OCI-LY1 (cell line): ENCODE measurements around the gene CLDN4.

Experiments used
- CTCF ChIP-seq: fragments of 200-600 bp; sonication (generic), shearing (Covaris generic); IDR thresholded peaks from 2 replicates; pipeline ENCODE4 v1.5.1; 2017; ENCODE audit warnings: mild to moderate bottlenecking, antibody characterized with exemption, low read length, moderate library complexity, mixed read lengths
- EZH2 ChIP-seq: fragments of 200-600 bp; sonication (generic), shearing (Covaris generic); IDR thresholded peaks from 2 replicates; pipeline ENCODE4 v1.8.0; 2017; ENCODE audit warnings: borderline replicate concordance, mixed run types, mild to moderate bottlenecking, antibody characterized with exemption, low read length, moderate library complexity, mixed read lengths

DNA sequence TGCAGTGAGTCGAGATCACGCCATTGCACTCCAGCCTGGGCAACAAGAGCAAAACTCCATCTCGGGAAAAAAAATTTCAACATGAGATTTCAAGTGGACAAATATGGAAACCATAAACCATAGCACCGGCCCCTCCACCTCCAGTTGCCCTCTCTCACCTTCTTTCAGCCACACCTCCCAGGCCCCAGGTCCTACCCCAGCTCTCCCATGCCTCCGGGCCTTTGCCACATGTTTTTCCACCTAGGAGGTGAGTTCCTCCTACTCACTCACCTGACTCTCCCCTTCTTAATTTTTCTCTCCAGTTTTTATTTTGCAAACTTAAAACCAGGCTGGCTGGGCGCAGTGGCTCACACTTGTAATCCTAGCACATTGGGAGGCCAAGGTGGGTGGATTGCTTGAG, 13.7 kb upstream of the CLDN4 start:
- TF ChIP-seq CTCF (no peak), EZH2 (no peak)
